PC-9 (cell line): Measurements from ENCODE around the gene PLXNC1. TPM values are rescaled to one million over a fixed set of nuclear protein-coding genes. Genes with fewer than 3 reads are reported as not detected.
A peak's percentile ranks its signal among the peaks of the same experiment; 100 is the strongest.

Experiments used
- BruUV-seq: library from RNA; stranded (reverse); fragments of 400-500 nt; replicated peaks from 2 replicates; lab custom pipeline; 2021; lab: Mats Ljungman, UMichigan
- CTCF ChIA-PET: fragments of 300-600 bp; sonication (Branson Sonifier 250); formaldehyde crosslinking; loops from one replicate; lab custom pipeline; 2022; ENCODE audit warnings: antibody characterized with exemption; lab: Charles Lee
- POLR2A ChIA-PET: fragments of 300-600 bp; sonication (Branson Sonifier 250); formaldehyde crosslinking; loops from one replicate; lab custom pipeline; 2022; ENCODE audit warnings: antibody characterized with exemption; ENCODE audit not compliant: unreplicated experiment; lab: Charles Lee
- DNase-seq, 2 experiments: peaks; one replicate each; pipeline versions ENCODE4 v3.0.0 to v3.0.0-alpha.2; 2015 to 2022; ENCODE audit warnings: mixed read lengths in 1 of 2
- H2AFZ ChIP-seq: fragments of 200-600 bp; sonication (generic); 2 replicates; pipeline ENCODE4 v1.8.1; 2017; ENCODE audit warnings: antibody characterized with exemption
- H3F3A ChIP-seq: fragments of 200-600 bp; sonication (generic); 2 replicates; pipeline ENCODE4 v1.8.1; 2017; ENCODE audit warnings: antibody characterized with exemption, mild to moderate bottlenecking, low read depth; ENCODE audit not compliant: insufficient read depth
- H3K27ac ChIP-seq: fragments of 200-600 bp; sonication (generic); 2 replicates; pipeline ENCODE4 v1.6.1; 2016; ENCODE audit warnings: mixed run types
- H3K27me3 ChIP-seq: fragments of 200-600 bp; sonication (generic); 2 replicates; pipeline ENCODE4 v1.6.1; 2016; ENCODE audit warnings: low read depth, mixed run types; ENCODE audit not compliant: insufficient read depth
- H3K36me3 ChIP-seq: fragments of 200-600 bp; sonication (generic); 2 replicates; pipeline ENCODE4 v1.6.1; 2016; ENCODE audit warnings: low read depth, mixed run types
- H3K4me1 ChIP-seq: fragments of 200-600 bp; sonication (generic); replicated peaks from 2 replicates; pipeline ENCODE4 v1.6.1; 2016; ENCODE audit warnings: mixed run types; ENCODE audit not compliant: insufficient read depth
- H3K4me2 ChIP-seq: fragments of 200-600 bp; sonication (generic); 2 replicates; pipeline ENCODE4 v1.6.1; 2017; ENCODE audit warnings: mixed run types
- H3K4me3 ChIP-seq: fragments of 200-600 bp; sonication (generic); 2 replicates; pipeline ENCODE4 v1.6.1; 2016; ENCODE audit warnings: mixed run types
- H3K79me2 ChIP-seq: fragments of 200-600 bp; sonication (generic); 2 replicates; pipeline ENCODE4 v1.6.1; 2017; ENCODE audit warnings: low read depth, mixed run types
- H3K9me2 ChIP-seq: fragments of 200-600 bp; sonication (generic); 2 replicates; pipeline ENCODE4 v1.8.1; 2017; ENCODE audit warnings: mild to moderate bottlenecking; ENCODE audit not compliant: insufficient read depth
- H3K9me3 ChIP-seq: fragments of 200-600 bp; sonication (generic); 2 replicates; pipeline ENCODE4 v1.8.1; 2016; ENCODE audit warnings: low read depth; ENCODE audit not compliant: insufficient read depth
- H4K20me1 ChIP-seq: fragments of 200-600 bp; sonication (generic); 2 replicates; pipeline ENCODE4 v1.8.1; 2017; ENCODE audit not compliant: insufficient read depth
- EZH2 ChIP-seq: fragments of 200-600 bp; sonication (generic); IDR thresholded peaks from 2 replicates; pipeline ENCODE4 v1.8.0; 2017; ENCODE audit warnings: antibody characterized with exemption, low read depth
- intact Hi-C: fragments of 100-400 bp; cut with micrococcal nuclease; formaldehyde crosslinking; loops from one replicate; pipeline ENCODE4 v1.10.0; 2022; ENCODE audit not compliant: unreplicated experiment
- total RNA-seq: library from RNA; stranded (reverse); gene quantifications from 2 replicates; pipeline ENCODE4 v1.2.3, GENCODE V29; 2021
- TF ChIP-seq, protein P1 (sequence below): fragments of 200-600 bp; sonication (generic); conservative IDR thresholded peaks from 2 replicates; pipeline ENCODE4 v1.6.1; 2017; ENCODE audit warnings: mixed run types, antibody characterized with exemption, mild to moderate bottlenecking, moderate library complexity

PLXNC1 gene
- total RNA-seq, 1 experiment from 2014 or later: 2.3 TPM

DNA sequence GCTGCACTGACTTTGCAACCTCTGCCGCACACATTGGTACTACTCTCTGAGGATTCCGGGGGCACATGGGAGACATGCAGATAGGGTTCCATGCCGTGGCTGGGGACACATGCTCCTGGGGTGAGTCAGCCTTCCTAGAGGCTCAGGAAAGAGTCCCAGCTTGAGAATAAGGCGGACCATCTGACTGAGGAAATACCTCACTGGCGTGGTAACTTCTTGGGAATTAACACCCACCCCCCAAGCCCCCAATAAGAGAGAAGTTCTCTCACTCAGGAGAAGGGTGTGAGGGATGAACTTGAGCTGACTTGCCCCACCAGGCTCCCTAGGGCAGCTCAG, 23.2 kb downstream of the PLXNC1 start:
- intact Hi-C loops: no loop called here
- no TSS peak for BruUV-seq
- TF ChIP-seq, protein P1, sequence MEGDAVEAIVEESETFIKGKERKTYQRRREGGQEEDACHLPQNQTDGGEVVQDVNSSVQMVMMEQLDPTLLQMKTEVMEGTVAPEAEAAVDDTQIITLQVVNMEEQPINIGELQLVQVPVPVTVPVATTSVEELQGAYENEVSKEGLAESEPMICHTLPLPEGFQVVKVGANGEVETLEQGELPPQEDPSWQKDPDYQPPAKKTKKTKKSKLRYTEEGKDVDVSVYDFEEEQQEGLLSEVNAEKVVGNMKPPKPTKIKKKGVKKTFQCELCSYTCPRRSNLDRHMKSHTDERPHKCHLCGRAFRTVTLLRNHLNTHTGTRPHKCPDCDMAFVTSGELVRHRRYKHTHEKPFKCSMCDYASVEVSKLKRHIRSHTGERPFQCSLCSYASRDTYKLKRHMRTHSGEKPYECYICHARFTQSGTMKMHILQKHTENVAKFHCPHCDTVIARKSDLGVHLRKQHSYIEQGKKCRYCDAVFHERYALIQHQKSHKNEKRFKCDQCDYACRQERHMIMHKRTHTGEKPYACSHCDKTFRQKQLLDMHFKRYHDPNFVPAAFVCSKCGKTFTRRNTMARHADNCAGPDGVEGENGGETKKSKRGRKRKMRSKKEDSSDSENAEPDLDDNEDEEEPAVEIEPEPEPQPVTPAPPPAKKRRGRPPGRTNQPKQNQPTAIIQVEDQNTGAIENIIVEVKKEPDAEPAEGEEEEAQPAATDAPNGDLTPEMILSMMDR: no peak
- TF ChIP-seq EZH2: no peak
- Histone ChIP-seq H3K4me1 (0 out of 2 replicates have a peak, but pooled peaks cover 4% of the 10 kb centered on the region), H3K9me3 (no peaks in the 10 kb centered on the region), H3K27me3 (peaks cover 52% of the 10 kb centered on the region), H3K9me2 (no peaks in the 10 kb centered on the region), H2AFZ (no peak overlapping the region), H3F3A (no peaks in the 10 kb centered on the region), H4K20me1 (no peaks in the 10 kb centered on the region), H3K36me3 (no peaks in the 10 kb centered on the region), H3K4me3 (no peak overlapping the region), H3K4me2 (no peak overlapping the region), H3K27ac (no peak overlapping the region), H3K79me2 (no peaks in the 10 kb centered on the region)
- ChIA-PET POLR2A (no interaction called here), CTCF (no interaction called here)
- DNase-seq: no peak

DNA sequence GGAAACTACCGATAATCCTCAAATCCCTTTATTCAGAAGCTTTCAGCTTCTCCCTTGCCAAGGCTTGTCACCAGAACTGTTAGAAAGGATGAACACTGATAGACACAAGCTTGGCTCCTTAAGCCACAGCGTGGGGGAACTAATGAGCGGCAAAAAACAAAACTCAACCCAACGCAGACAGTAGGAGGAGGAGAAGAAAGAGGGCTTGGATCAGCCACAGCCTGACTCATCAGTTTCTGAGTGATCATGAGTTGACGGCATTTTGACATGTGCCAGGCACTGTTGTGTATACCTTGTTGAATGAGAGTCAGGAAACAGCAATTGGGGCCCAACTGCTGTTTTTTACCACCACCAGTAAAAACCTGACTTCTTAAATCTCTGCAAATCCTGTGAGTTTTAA, 23.7 kb downstream of the PLXNC1 start:
- CTCF ChIA-PET: no interaction called here
- Histone ChIP-seq H4K20me1 (no peaks in the 10 kb centered on the region), H3K4me2 (no peak overlapping the region), H3K27me3 (peaks cover 47% of the 10 kb centered on the region), H3K27ac (no peak overlapping the region), H3K9me3 (no peaks in the 10 kb centered on the region), H3K4me1 (0 out of 2 replicates have a peak, but pooled peaks cover 4% of the 10 kb centered on the region), H3F3A (no peaks in the 10 kb centered on the region), H2AFZ (no peak overlapping the region), H3K36me3 (no peaks in the 10 kb centered on the region), H3K79me2 (no peaks in the 10 kb centered on the region), H3K4me3 (no peak overlapping the region), H3K9me2 (no peaks in the 10 kb centered on the region)
- intact Hi-C loops: no loop called here
- BruUV-seq: no TSS peak
- DNase-seq: no peak
- TF ChIP-seq, protein P1: no peak
- TF ChIP-seq EZH2: no peak
- POLR2A ChIA-PET: interaction anchor here (0.6 kb wide), 1 partner anchor 1327 kb away, joined by 3 read pairs; no protein-coding TSS in a partner anchor

DNA sequence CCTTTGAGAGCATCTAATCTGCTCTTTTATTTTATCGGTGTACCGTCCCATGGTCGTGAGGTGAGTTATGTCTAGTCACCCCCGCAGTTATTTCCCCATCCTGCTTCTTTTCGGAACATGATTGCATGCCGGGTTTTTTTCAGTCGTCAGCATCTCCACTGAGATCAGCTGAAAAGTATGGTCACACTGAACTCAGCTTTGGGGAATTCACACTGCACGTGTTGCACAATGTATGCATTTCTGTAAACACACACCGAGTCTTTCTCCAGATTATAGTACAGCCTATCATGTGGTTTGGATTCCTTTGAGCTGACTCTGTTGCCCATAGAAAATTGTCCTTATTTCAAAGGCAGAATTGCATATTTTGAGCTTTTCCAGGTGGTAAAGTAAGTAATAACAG, 24.6 kb downstream of the PLXNC1 start:
- H3K9me3 ChIP-seq: no peaks in the 10 kb centered on the region
- intact Hi-C loops: no loop called here
- H3K36me3 ChIP-seq: no peaks in the 10 kb centered on the region
- peaks cover 38% of the 10 kb centered on the region for H3K27me3 ChIP-seq
- H3F3A ChIP-seq: no peaks in the 10 kb centered on the region
- no peak overlapping the region for H3K27ac ChIP-seq
- H3K79me2 ChIP-seq: no peaks in the 10 kb centered on the region
- no peak overlapping the region for H3K4me2 ChIP-seq
- H3K4me1 ChIP-seq: 0 out of 2 replicates have a peak, but pooled peaks cover 4% of the 10 kb centered on the region
- TF ChIP-seq, protein P1: no peak
- no peak for TF ChIP-seq EZH2
- no peak overlapping the region for H2AFZ ChIP-seq
- no peaks in the 10 kb centered on the region for H4K20me1 ChIP-seq
- BruUV-seq: no TSS peak
- no peaks in the 10 kb centered on the region for H3K9me2 ChIP-seq
- DNase-seq: peak in 1 of 2 experiments; percentile 50
- ChIA-PET POLR2A (interaction anchor here (0.5 to 0.6 kb wide), 2 partner anchors 8 to 364 kb away, joined by 3 to 7 read pairs; no protein-coding TSS in a partner anchor), CTCF (no interaction called here)
- H3K4me3 ChIP-seq: no peak overlapping the region
